Measurements from ENCODE around the gene SPRY1. TPM values are rescaled to one million over a fixed set of nuclear protein-coding genes. Genes with fewer than 3 reads are reported as not detected.

The SPRY1 gene
- polyA plus RNA-seq, 2 of the 4 experiments (the other 2 are of a cell fraction), result 0.54 to 2.1 TPM

DNA sequence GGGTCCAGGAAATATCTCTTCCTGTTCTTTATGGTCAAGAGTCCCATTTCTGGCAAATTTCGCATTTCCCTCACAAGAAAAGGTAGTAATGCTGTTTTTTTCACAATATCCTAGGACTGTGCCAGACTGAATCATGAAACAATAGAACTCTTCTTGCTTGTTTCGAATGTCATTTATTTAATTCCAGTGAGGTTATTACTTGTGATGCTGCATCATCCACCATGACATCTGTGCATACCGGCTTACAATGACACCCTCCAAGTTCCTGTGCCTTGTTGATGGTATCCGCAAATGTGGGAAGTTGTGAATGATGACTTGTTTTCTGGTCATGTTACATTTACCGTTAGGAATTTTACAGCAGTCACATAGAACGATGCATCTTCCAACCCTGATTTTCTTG lies 42.9 kb upstream of the SPRY1 start:
- Histone ChIP-seq H3K4me3 (no peak overlapping the region), H3K4me2 (no peak overlapping the region), H3K27ac (no peak overlapping the region), H3K9me3 (no peaks in the 10 kb centered on the region), H3K4me1 (no peaks in the 10 kb centered on the region)
- ATAC-seq (no peak), FAIRE-seq (no peak), DNase-seq (ENCODE audit: low read depth in 1 of 2, low spot score in 1 of 2) (no peak)
- ChIA-PET POLR2A (no interaction called here), CTCF (no interaction called here)
- WGBS (ENCODE audit: missing lambda C conversion rate), result 83% methylated on average over 6 of the region's 6 CpGs
- TF ChIP-seq, protein P1, sequence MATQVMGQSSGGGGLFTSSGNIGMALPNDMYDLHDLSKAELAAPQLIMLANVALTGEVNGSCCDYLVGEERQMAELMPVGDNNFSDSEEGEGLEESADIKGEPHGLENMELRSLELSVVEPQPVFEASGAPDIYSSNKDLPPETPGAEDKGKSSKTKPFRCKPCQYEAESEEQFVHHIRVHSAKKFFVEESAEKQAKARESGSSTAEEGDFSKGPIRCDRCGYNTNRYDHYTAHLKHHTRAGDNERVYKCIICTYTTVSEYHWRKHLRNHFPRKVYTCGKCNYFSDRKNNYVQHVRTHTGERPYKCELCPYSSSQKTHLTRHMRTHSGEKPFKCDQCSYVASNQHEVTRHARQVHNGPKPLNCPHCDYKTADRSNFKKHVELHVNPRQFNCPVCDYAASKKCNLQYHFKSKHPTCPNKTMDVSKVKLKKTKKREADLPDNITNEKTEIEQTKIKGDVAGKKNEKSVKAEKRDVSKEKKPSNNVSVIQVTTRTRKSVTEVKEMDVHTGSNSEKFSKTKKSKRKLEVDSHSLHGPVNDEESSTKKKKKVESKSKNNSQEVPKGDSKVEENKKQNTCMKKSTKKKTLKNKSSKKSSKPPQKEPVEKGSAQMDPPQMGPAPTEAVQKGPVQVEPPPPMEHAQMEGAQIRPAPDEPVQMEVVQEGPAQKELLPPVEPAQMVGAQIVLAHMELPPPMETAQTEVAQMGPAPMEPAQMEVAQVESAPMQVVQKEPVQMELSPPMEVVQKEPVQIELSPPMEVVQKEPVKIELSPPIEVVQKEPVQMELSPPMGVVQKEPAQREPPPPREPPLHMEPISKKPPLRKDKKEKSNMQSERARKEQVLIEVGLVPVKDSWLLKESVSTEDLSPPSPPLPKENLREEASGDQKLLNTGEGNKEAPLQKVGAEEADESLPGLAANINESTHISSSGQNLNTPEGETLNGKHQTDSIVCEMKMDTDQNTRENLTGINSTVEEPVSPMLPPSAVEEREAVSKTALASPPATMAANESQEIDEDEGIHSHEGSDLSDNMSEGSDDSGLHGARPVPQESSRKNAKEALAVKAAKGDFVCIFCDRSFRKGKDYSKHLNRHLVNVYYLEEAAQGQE (IDR thresholded peaks at IDR 0.05), result no peak
- TF ChIP-seq ZNF302 (CRISPR knock-in tag; IDR thresholded peaks at IDR 0.05), result no peak
- no peak for TF ChIP-seq SREBF2 (IDR thresholded peaks at IDR 0.05)
- TF ChIP-seq TFCP2L1 (CRISPR knock-in tag; IDR thresholded peaks at IDR 0.05), result no peak
- no peak for TF ChIP-seq RCOR1 (IDR thresholded peaks at IDR 0.05; ENCODE audit: low read depth, low read length)
- TF ChIP-seq HDAC2 (IDR thresholded peaks at IDR 0.05), result no peak
- no peak for TF ChIP-seq JUNB (IDR thresholded peaks at IDR 0.05)
- TF ChIP-seq RNF2 (IDR thresholded peaks at IDR 0.05; ENCODE audit: borderline replicate concordance, low read depth), result no peak
- TF ChIP-seq EHF (CRISPR knock-in tag; IDR thresholded peaks at IDR 0.05), result no peak
- TF ChIP-seq EHMT2 (IDR thresholded peaks at IDR 0.05; ENCODE audit: low read depth), result no peak
- TF ChIP-seq HEYL (CRISPR knock-in tag; IDR thresholded peaks at IDR 0.05), result no peak
- no peak for TF ChIP-seq CHD2 (IDR thresholded peaks at IDR 0.05; ENCODE audit: low read length, partially characterized antibody)

DNA sequence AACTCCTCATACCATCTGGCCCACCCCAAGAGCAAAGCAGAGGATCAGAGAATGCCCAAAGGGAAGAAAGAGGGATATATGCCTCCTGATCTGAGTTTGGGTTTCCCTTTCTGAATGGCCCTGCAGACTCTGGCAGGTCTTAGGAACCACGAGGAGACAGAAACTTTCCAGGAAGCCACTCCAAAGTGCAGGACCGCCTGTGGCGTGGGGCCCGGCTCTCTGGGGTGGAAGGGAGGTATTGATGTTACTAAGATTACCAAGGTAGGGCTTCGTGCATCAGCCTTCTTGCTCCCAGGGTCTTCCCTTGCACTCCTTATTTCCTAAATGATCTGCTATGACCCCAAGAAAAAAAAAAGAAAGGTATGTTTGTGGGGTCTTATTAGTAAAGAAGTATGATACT lies 41.9 kb upstream of the SPRY1 start:
- Histone ChIP-seq H3K4me1 (no peaks in the 10 kb centered on the region), H3K9me3 (no peaks in the 10 kb centered on the region), H3K4me2 (no peak overlapping the region), H3K27ac (no peak overlapping the region), H3K4me3 (no peak overlapping the region)
- no peak for FAIRE-seq
- CTCF ChIA-PET, result no interaction called here
- 54% methylated on average over 5 of the region's 5 CpGs for WGBS (ENCODE audit: missing lambda C conversion rate)
- no peak; a peak in 1 of 6 replicates for ATAC-seq
- TF ChIP-seq, protein P2, sequence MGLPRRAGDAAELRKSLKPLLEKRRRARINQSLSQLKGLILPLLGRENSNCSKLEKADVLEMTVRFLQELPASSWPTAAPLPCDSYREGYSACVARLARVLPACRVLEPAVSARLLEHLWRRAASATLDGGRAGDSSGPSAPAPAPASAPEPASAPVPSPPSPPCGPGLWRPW (IDR thresholded peaks at IDR 0.05), result no peak
- TF ChIP-seq POLR2AphosphoS2 (conservative IDR thresholded peaks at IDR 0.05; ENCODE audit: low read length), result no peak
- TF ChIP-seq HEYL (CRISPR knock-in tag; IDR thresholded peaks at IDR 0.05), result no peak
- no peak for TF ChIP-seq RCOR1 (IDR thresholded peaks at IDR 0.05; ENCODE audit: low read depth, low read length)
- TF ChIP-seq HOXB13 (CRISPR knock-in tag; IDR thresholded peaks at IDR 0.05; ENCODE audit: low read depth), result no peak
- no peak for TF ChIP-seq EHMT2 (IDR thresholded peaks at IDR 0.05; ENCODE audit: low read depth)
- TF ChIP-seq, protein P3, sequence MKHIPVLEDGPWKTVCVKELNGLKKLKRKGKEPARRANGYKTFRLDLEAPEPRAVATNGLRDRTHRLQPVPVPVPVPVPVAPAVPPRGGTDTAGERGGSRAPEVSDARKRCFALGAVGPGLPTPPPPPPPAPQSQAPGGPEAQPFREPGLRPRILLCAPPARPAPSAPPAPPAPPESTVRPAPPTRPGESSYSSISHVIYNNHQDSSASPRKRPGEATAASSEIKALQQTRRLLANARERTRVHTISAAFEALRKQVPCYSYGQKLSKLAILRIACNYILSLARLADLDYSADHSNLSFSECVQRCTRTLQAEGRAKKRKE (CRISPR knock-in tag; IDR thresholded peaks at IDR 0.05; ENCODE audit: low read depth), result no peak
- no peak for TF ChIP-seq FOSL2 (IDR thresholded peaks at IDR 0.05)
- no peak for TF ChIP-seq FOSL2 (CRISPR knock-in tag; IDR thresholded peaks at IDR 0.05)
- TF ChIP-seq BHLHE40 (IDR thresholded peaks at IDR 0.05; ENCODE audit: low read depth, low read length), result no peak
- no peak for TF ChIP-seq CBX2 (IDR thresholded peaks at IDR 0.05; ENCODE audit: borderline replicate concordance, low read depth)
- TF ChIP-seq MAFK (IDR thresholded peaks at IDR 0.05; ENCODE audit: partially characterized antibody), result no peak
- POLR2A ChIA-PET, result no interaction called here
- no peak for DNase-seq (ENCODE audit: low read depth in 1 of 2, low spot score in 1 of 2)

DNA sequence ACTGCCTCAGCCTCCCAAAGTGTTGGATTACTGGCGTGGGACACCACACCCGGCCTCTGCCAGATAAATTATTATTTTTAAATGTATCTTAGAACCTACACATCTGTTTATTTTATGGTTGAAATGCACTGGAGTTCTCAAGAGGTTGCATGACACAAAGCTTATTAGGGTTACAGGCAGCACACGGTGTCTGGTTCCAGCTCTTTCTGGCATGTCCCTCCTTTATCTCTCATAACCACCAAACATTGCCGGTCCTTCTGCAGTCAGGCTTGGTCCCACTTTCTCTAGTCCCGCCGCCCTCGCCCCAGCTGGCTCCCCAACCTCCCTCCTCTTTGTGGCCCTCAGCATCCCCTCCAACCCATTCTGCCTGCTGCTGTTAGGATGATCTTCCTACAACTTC lies 39.7 kb upstream of the SPRY1 start:
- no peak for FAIRE-seq
- ChIA-PET CTCF (no interaction called here), POLR2A (no interaction called here)
- no peak for TF ChIP-seq FOXS1 (CRISPR knock-in tag; IDR thresholded peaks at IDR 0.05)
- no peak for TF ChIP-seq RFX5 (IDR thresholded peaks at IDR 0.05)
- TF ChIP-seq HDAC2 (IDR thresholded peaks at IDR 0.05), result no peak
- no peak for TF ChIP-seq HEYL (CRISPR knock-in tag; IDR thresholded peaks at IDR 0.05)
- TF ChIP-seq MYC (IDR thresholded peaks at IDR 0.05; ENCODE audit: borderline replicate concordance, low read length), result no peak
- no peak for TF ChIP-seq POLR2AphosphoS2 (conservative IDR thresholded peaks at IDR 0.05; ENCODE audit: low read length)
- TF ChIP-seq, protein P4, sequence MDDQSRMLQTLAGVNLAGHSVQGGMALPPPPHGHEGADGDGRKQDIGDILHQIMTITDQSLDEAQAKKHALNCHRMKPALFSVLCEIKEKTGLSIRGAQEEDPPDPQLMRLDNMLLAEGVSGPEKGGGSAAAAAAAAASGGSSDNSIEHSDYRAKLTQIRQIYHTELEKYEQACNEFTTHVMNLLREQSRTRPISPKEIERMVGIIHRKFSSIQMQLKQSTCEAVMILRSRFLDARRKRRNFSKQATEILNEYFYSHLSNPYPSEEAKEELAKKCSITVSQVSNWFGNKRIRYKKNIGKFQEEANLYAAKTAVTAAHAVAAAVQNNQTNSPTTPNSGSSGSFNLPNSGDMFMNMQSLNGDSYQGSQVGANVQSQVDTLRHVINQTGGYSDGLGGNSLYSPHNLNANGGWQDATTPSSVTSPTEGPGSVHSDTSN (IDR thresholded peaks at IDR 0.05), result no peak
- TF ChIP-seq SMC3 (IDR thresholded peaks at IDR 0.05), result no peak
- TF ChIP-seq ZNF302 (CRISPR knock-in tag; IDR thresholded peaks at IDR 0.05), result no peak
- no peak for TF ChIP-seq EP300 (IDR thresholded peaks at IDR 0.05)
- no peak for TF ChIP-seq NPAS2 (CRISPR knock-in tag; IDR thresholded peaks at IDR 0.05; ENCODE audit: borderline replicate concordance)
- TF ChIP-seq MAZ (IDR thresholded peaks at IDR 0.05; ENCODE audit: borderline replicate concordance, low read depth, low read length), result no peak
- no peak for TF ChIP-seq ZFP36 (IDR thresholded peaks at IDR 0.05; ENCODE audit: borderline replicate concordance, partially characterized antibody)
- no peak for TF ChIP-seq NFE2L2 (conservative IDR thresholded peaks at IDR 0.05; ENCODE audit: low read length)
- TF ChIP-seq ZC3H11A (IDR thresholded peaks at IDR 0.05), result no peak
- no peak for TF ChIP-seq CHD4 (IDR thresholded peaks at IDR 0.05; ENCODE audit: borderline replicate concordance)

More for the DNA sequence above, 39.7 kb upstream of the SPRY1 start:
- ATAC-seq (no peak), DNase-seq (ENCODE audit: low read depth in 1 of 2, low spot score in 1 of 2) (no peak)
- 91% methylated on average over 7 of the region's 7 CpGs for WGBS (ENCODE audit: missing lambda C conversion rate)
- no peak overlapping the region for H3K27ac ChIP-seq
- no peak overlapping the region for H3K4me3 ChIP-seq
- H3K4me1 ChIP-seq, result peaks cover 12% of the 10 kb centered on the region
- H3K9me3 ChIP-seq, result no peaks in the 10 kb centered on the region
- H3K4me2 ChIP-seq, result no peak overlapping the region

Data from A549 (cell line).